Stimulated activated CD4-positive, alpha-beta T cell treated with anti-CD3 and anti-CD28 coated beads, Interleukin-12 subunit alpha, Interleukin-12 subunit beta, amount 100 ng/mL, for 4 hours (primary cell): Measurements from ENCODE around the gene TNIK.
"Not testable (repeated sequence)": the region's sequence is repeated elsewhere in the genome, so short reads cannot be mapped to it uniquely, and the experiment has no call there.

ENCODE experiments used
- DNase-seq: peaks from one replicate; pipeline ENCODE4 v3.0.0-alpha.2; 2020

Gene TNIK

DNA sequence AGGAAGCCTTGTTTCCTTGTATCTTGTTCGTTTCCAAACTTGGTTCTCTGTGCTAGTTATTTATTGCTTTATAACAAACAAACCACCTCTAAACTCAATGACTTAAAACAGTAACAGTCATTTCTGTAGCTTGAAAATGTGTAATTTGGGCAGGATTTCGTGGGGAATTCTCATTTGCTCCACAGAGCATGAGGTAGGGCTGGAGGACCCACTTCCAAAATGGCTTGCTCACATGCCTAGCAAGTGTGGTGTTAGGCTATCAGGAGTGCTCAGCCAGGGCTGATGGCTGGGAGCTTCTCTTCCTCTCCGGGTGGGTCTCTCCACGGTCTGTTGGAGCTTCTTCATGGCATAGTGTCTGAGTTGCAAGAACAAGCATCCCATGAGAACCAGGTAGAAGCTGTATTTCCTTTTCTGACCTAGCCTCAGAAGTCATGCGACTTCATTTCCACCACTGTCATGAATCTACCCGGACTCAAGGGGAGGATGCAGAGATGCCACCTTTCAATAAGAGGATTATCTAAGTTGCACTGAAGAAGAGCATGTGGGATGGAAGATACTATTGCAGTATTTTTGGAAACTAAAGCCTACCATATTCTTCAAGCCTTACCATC, 8.2 kb upstream of the TNIK start:
- DNase-seq = no peak

DNA sequence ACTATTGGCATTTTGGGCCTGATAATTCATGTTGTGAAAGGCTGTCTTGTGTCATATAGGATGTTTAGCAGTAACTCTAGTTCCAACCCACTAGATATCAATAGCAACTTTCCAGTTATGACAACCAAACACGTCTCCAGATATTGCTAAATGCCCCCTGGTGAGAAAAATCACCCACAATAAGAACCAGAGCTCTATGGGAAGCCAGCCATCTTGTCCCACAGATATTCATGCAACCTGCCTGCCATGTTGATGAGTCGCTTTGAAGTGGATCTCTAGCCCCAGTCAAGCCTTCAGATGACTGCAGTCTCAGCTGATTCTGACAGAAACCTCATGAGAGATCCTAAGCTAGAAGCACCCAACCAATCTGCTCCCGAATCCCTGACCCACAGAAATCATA, 5.6 kb upstream of the TNIK start:
- no peak for DNase-seq

DNA sequence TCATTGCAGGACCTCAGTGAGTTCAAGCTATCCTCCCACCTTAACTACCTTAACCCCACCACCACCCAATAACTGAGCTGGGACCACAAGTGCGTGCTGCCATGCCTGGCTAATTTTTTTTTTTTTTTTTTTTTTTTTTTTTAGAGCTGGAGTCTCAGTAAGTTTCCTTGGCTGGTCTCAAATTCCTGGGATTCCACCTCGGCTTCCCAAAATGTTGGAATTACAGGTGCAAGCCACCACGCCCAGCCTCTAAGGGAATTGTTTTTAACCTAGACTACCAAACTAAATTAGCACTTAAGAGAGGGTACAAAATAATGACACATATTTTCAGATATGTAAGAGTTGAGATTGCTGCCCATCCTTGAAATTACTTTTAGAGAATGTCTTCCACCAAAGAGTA, 4.3 kb upstream of the TNIK start:
- no peak for DNase-seq

DNA sequence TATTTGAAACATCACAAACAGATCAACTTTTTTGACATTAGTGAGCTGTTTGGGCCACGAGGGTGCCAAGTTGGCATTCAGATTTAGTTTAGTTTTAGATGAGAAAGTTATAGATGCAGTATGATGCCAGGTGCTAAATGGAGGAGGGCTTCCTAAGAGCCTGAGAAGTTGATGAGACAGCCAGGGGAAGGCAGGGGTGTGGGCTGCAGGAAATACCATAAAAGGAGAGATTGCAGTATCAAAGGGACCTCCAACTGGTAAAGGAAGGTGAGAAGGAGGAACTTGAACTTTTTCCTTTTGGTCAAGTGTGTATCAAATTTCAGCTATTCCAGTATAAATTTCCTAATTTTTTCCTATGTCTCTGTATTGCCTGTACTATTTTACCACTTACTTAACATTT, 2.0 kb upstream of the TNIK start:
- no peak for DNase-seq

DNA sequence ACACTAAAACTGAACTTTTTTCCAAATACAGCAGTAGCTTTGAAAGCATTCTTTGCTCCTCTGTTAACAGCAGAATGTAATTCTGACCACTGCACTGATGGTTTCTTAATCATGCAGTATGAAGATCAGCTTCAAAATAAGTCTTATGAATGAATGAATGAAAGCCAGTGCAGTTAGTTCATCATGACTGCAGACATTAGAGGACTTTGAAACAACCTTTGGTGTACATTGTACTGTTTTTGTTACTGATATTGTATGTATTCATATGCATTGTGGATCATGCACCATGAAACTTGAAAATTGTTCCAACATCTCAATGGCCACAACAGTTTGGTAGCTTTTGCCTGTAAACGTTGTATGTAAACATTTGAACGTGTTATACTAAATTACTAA, 1.3 kb upstream of the TNIK start:
- no peak for DNase-seq

DNA sequence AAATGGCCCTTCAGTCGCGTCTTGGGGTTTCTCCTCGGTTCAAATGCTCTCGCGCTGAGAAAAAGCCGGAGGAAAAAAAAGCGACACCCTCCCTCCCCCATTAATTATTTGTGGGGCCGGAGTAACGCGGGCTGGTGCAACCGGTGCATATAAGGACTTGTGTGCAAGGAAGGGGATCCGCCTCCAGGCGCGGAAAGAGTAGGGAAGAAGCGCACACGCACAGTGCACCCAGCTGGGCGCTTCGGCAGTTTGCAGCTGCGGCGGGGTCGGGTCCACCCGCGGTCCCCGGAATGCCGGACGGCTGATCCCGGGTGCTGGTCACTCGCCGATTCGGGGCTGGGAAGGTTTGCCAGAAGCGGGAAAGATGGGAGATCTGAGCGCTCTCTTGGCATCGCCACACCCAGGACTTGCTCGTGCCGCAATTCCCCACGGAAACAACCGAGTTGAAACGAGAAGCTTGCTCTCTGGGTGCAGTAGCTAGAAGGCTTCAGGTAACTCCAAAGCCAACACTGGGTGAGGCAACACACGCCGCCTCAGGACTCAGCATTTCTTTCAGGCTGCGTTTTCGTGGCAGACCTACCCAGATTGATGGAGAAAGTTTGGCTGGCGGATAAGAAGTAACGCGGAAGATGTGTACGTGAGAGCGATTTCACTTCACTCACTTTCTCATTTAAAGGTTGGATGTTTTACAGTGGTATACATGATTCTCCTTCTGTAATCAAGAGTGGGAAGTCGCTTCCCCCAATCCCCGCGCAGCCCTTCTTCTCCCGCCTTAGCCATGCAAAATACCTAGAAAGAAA, 720 bp upstream of the TNIK start:
- DNase-seq = peak; percentile 30

DNA sequence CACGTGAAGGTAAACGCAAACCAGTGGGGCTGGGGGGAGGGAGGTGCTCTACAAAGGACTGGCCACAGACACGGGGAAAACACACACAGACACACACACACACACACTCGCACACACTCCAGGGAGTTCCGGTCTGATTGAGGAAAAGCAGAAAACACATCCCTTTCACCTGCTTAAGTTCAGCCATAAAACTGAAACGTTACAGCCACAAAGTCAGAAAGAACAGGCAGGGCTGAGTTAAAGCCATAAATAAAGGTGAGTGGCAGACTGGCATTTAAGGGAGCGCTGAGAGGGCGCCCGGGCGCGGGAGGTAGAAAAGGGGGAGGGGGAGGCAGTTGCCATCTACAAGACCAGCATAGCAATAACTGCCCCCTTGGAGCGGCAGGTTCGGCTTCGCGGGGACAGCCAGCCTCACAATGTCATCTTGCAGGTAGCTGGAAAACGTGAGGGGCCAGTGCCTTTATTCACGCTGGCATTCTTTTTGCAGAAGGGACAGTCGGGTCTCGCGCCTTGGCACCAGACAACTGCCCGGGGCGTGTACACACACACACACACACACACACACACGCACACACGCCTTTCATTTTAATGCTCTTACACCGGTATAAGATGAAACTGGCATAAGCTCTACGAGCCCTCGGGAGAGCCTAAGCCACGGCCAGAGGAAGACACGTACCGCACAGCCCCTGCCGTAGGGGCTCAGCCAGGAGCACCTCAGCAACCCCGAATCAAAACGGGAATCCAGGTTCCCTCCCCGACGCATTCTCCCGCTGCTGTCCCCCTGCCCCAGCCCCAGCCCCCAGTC, 866 bp downstream of the TNIK start:
- DNase-seq = peak; percentile 21

DNA sequence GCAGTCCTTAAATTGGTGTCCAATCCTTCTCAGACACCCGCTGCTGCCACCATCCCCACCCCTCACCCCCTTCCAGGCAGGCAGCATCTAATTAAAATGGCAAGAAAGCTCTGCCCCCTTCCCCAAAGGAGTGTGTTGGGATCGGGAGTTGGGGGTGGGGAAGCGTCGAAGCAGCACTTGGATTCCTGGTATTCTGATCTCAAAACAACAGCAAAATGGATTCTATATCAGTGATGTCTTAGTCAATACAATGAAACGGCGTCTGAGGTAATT, 1.4 kb downstream of the TNIK start:
- no peak for DNase-seq

DNA sequence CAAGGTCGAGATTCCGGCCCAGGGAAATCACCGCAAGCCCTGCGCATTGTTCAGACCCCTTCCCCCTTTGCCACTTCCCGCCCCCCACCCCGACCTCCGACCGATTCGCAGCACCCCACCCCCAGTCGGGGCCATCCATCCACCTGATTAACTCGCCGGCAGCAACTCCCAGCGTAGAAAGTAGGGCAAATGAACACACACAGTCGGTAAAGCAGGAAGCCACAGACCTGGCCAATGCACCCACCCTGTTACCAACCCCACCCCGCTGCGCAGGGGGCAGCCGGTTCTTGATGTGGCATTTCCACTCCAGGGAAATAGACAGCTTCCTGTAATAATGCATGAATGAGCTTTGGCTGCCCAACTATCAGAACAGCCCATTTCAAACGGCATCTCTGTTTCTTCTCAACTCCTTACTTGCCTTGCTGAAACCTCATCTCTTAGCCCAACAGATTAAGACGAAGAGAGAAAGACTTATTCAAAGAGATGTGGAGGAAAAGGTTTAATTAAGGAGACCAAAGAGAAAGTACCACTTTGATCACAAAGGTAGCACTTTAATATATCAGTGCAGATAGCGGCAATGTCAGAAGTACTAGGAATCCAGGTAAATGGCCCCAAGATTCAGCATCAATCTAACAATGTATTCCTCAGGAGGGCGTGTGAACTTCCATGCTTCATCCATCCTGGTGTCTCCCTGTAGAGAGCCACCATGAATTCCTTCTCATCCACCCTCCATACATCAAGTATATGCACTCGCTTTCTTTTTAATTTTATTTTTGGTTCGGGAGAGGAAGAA, 1.9 kb downstream of the TNIK start:
- DNase-seq = peak; percentile 27

DNA sequence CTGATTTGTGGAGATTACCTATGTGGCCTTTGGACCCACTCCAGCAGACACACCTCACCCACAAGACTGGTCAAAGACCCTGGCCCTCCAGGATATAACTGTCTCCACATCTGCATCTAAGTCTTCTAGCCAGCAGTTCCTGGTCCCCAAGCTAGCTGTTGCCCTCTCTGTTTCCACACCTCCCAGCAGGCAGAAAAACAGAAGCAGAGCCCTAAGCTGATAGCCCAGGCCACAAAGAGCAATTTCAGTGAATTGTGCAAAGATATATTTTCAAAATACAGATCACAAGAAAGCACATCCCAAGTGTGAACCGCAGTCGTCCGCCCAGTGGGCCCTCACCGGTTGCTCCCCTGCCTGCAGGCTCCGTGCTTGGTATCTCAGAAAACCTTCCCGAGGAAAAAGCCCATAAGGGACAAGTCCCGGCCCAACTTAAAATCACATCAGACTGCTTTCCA, 2.6 kb downstream of the TNIK start:
- DNase-seq = no peak

DNA sequence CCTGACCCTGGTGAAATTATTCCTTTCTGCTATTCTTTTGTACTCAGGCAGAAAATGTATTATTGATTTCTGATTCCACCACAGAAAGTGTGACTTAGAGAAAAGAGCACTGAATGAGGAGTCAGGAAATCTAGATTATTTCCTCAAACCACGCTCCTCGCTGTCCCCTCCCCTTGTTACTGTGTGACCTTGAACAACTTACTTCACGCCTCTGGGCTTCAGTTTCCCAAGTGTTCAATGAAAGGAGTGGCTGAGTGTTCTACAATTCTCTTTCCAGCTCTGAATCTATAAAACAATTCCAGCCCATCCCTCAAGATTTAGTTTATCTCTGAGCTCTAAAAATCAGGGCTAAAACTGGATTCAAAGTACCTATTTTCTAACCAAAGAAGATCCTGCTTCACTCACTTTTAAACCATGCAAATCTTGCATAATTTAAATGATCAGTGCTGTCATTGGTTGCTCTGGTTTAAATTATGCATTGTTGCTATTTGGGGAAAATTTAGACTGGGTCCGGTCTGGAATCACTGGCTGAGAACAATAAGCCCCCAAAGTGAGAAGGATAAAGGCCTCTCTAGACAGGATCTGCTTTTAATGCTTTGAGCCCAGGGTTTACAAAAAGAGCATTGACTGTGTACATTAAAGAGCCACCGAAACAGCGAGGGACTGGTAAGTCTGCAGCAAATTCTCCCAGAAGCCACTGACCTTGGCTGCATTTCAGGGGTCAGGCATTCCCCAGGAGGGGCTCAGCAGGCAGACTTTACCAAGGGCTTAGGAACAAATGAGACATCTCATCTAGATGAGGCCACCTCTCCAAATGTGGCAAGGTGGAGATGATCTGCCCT, 3.2 kb downstream of the TNIK start:
- no peak for DNase-seq

DNA sequence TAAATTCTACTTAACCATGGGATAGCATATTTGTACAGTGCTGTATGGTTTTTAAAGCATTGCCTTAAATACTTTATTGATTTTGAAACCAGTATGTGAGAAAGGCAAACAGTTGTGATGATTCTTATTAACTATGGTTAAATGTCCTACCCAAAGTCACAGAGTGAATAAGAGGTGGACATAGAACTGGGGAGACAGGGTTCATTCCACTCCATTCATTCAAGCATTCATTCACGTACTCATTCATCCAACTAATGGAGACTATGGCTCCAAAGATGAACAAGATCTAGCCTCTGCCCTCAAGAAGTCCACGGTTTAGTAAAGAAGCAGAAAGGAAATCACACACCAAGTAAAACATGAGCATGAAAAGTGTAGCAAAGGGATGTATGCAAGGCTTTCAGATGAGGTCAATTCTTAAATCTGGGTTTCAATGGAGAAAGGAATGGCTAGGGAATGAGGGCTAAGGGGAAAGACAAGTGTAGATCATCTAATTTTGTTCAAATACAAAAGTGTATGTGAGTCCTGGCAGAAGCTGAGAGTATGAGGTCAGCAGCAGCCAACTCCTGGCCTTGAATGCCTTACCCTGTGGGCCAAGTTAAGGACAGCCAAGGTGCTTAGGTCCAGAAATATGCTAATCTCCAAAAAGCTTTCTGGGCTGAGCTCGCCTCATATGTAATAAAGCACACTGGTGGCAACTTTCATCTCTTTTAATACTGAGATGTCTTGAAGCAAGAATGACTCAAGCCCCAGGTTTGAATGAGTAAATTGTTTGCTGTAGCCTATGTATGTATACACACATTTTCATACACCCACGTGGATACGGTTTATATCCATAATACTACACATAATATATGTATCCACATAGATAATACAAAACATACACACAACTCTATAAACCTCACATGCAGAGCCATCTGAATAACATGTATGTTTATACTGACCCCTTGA, 4.3 kb downstream of the TNIK start:
- no peak for DNase-seq

DNA sequence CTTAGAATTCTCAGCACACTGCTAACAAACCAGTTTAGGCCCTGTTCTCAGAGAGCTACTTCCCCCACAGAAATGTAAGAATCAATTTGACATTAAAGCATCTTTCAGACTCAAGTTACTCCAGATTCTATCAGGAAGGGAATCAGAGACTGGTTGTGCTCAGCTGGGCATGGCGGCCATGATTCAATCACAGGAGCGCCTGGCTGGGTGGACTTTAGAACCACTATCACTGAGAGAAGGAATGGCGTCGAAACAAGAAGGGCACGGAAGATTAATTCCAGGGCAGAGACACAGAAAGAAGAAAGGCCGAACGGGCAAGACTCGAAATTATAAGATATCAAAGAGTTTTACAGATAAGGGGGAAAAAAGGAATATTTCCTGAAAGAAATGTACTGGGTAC, 6.2 kb downstream of the TNIK start:
- DNase-seq = no peak

DNA sequence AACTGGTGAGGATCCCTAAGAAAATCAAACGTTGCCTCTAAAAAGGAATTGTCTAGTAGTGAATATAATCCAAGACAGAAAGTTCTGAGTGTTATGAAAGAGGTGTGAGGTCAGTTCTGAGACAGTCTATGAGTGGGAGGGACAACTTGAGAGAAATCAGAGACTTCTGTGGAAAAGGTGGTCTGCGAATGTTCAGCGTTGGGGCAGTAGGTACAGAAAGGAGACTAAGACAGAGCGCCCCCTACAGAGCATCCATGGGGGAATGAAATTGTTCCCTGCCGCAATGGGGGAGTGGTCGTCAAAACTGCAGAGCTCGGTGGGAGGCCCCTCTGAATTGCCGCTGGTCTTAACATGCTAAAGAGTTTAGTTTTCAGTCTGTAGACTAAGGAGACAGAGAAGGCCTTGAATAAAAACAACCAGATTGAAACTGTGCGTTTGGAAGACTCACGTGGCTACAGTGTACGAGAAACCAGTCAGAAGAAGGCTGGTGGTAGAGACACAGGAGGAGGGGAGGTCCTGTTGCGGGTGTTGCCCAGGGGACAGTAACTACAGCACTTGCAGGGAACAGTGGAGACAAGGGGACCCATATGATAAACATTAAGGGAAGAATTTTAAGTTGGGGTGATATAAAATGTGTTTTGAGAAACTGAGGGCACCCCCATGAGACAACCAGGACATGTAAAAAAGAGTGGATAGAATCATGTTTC, 6.9 kb downstream of the TNIK start:
- no peak for DNase-seq

DNA sequence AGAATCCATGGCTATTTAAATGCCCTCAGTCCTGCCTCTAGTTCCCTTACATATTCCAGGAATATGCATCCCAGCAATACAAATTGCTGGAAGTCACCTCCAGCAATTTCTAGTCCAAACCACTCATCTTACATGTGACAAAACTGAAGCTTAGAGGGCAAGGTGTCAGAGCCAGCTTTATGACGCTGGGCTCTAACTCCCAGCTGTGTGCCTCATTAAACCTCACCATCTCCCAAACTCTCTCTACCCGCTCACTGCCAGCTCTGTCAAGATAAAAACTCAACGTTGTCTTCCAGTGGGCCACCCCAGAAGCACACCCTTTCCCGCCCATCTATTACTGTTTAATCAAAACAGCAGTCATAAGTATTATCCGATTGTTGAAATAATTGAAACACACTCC, 7.9 kb downstream of the TNIK start:
- DNase-seq = no peak

DNA sequence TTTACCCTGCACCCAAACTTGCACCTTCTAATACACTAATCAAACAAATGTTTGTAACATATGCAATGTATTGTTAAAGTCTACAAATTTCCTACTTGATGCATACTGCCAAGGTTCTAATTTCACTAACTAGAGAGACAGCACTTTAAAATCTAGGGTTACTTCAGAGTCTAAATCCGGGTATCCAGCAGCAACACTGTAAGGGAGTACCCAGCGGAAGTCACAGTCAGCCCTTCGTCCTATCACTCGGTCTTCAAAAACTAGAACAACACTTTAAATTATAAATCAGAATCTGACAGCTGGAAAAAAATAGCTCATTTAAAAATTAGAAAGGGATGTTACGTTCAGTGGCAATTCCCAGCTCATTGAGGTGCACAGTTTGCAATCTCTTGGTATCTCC, 8.3 kb downstream of the TNIK start:
- no peak for DNase-seq

DNA sequence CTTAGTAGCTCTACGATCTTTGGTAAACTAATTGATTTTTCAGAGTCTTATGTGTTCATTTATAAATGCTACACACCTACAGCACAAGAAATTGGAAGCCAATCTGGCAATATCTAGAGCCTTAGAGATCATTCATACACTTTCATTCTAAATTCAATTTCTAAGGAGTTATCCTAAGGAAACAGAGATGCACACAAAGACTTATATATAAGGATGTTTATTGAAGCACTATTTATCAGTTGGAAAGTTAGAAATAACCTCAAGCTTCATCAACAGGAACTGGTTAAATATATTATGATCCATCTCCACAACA, 12.7 kb downstream of the TNIK start:
- not testable (repeated sequence) for DNase-seq

DNA sequence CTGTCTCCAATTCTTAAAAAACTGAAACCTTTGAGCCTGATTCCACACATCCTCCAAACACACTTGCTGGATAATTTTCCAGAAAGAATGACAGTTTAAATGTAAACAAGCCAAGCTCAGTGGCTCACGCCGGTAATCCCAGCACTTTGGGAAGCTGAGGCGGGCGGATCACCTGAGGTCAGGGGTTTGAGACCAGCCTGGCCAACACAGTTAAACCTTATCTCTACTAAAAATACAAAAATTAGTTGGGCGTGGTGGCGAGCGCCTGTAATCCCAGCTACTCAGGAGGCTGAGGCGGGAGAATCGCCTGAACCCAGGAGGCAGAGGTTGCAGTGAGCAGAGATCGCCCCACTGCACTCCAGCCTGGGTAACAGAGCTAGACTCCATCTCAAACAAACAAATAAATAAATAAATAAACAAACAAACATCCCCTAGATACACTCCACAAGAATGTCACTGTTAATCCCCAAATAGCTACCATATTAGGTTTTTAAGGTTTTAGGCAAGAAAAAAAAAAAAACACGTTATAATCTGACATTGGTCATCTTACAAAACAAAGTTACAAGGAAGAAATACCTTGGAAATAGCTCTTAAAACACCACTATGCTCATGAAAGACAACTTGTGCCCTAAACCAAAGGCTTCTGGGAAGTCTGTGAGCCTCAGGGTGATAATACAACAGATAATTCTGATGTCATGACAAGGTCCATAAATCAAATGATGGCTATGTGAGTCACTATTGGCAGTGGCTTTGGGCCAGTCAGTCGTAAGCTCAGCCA, 13.2 kb downstream of the TNIK start:
- DNase-seq = no peak

DNA sequence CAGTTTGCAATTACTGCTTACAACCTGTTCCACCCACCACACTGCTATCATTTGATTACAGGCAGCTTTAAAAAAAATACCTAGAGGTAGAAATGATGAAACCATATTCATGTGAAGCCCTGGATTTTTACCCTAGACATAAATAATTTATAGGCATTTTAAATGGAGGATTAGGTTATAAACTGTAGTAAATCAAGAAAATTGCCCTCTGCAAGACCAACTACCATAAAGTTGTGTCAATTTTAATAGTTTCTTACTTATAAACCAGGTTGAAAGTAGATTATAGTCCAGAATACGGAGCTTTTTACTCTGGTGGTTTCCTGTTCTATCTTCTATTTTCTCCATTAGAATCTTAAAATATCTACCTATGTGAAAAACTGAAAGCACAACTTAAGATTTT, 13.9 kb downstream of the TNIK start:
- DNase-seq = no peak

DNA sequence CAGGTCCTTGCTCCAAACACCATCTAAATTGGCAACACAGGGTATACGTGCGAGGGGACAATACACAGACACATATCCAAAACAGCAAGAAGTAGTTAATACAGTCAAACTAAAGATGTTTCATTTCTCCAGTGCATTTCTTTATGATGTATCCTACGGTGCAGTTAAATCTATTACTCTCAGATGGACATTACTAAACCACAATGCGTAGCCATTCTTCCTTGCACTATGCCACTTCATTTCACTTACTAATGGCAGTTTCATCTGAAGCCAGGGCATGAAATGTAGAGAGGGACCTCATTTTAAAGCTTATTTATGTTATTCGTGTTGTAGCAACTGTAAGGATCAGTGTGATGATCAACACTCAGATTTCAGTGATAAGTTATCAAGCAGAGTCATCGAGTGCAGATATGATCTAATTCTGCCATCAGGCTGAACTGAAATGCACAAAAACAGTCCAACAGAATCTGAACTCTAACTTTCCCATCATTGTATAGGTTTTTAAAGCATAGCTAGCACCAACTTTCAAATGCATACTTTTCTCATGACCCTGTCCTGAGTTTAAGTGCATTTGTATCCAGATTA, 14.5 kb downstream of the TNIK start:
- DNase-seq = no peak
